DMS153 (cell line): Measurements from ENCODE around the gene CHRNA3.
"Not testable (repeated sequence)": the region's sequence is repeated elsewhere in the genome, so short reads cannot be mapped to it uniquely, and the experiment has no call there.

Experiments used
- DNase-seq: peaks from one replicate; lab custom pipeline; 2025; lab: John Stamatoyannopoulos, UW

The CHRNA3 gene

DNA sequence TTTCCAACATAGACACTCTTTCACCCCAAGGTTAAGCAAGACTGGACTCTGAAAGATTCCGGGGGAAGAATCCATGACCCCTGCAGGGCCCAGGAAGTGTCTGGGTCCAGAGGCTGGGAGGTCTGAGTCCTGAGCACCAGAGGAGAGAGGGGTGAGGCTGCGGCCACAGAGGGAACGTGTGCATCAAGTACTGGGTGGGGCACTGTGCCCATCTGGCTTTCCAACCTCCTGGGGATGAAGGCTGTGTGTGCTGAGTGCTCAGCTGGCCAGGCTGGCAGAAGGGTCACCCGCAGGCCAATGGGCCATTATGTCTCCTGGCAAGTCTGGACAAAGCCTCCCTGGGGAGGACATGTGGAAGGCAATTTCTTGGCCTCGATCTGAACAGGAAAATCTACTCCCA is 3.3 kb downstream of the CHRNA3 start:
- DNase-seq, result no peak

DNA sequence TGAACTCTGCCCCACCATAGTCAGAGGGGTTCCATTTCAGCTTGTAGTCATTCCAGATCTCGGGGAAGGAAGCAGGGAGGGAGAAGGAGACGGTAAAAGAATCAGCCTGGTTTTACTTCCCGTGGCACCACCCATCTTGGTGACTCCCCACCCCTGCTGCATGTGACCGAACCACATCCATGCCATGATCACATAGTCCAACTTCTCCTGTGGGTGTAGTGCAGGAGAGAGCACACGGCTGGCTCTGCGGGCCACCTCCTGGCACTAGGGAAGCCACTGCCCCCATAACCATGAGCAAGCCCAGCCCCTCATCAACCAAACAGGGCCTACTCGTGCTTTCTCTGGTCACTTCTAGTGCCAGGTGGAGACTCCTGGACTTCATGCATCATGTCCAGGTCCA is 3.7 kb downstream of the CHRNA3 start:
- DNase-seq, result no peak

DNA sequence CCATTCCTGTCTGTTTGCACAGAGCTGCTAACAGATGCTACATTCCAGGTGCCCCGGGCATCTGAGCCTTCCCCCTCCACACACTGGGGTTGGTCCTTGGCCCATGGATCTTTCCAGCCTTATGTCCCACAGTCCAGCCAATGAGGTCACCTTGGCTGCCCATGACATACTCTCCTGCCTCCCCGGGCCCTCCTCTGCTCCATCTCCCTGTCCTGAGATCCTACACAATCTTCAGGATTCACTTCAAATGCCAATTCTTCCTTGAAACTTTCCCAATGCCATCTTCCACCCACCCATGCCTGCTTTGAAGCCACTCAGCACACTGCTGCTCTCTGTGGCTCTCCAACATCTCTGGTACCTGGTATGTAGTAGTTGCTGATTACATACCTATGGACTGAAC is 4.3 kb downstream of the CHRNA3 start:
- no peak for DNase-seq

DNA sequence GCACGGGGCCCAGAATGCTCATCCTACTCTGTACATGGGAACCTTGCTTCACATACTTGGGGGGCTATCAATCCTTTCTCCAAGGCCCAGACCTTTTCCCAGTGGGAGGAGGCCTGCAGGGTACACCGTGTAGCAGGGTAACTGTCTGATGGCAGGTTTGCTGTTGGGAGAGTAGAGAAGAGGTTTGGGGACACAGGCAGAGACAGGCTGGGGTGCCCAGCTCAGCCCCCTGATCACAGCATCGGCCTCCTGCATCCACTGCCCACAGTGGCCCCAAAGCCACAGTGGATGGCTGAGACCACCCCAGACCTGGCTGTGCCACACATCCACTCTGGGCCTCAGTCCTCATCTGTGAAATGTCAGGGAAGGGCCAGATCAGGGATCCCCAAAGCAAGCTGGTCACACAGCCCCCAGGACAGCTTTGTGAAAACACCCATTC is 5.6 kb downstream of the CHRNA3 start:
- no peak for DNase-seq

DNA sequence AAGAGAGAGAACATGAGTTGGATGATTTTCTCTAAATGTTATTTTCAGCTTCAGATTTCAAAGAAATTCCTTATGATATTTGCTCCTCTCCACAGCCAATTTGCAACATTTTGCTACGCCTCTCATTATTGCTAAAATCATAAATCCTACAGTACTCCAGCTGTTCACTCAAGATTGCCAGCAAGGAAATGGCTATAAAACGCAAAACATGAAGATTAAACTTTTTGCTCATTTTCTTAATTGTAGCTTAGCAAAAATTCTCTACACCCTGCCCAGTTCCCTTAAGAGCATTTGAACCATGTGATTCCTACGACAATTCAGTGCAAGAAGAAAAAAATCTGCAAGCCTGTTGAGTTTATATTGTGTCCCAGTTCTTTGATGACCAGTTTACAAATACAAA is 6.8 kb downstream of the CHRNA3 start:
- no peak for DNase-seq

DNA sequence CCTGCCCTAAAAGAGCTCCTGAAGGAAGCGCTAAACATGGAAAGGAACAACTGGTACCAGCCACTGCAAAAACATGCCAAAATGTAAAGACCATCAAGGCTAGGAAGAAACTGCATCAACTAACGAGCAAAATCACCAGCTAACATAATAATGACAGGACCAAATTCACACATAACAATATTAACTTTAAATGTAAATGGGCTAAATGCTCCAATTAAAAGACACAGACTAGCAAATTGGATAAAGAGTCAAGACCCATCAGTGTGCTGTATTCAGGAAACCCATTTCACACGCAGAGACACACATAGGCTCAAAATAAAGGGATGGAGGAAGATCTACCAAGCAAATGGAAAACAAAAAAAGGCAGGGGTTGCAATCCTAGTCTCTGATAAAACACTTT is 11.2 kb downstream of the CHRNA3 start:
- not testable (repeated sequence) for DNase-seq

DNA sequence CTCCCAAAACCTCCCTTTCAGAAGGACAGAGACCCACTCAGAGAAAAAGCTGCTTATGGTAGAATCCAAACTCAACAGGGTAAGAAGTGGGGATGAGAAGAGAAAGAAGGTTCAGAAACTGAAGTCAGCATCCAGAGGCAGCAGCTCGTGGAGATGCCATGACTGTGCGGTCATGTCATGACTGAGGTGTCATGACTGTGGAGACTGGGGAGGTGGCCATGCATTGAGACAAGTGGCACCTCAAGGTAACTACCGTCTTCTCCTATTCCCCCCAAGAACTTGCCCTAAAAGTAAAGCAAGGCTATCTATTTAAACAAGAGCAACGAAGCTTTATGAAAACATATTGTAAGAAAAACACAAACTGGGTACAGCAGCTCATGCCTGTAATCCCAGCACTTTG is 15.1 kb downstream of the CHRNA3 start:
- DNase-seq, result no peak

DNA sequence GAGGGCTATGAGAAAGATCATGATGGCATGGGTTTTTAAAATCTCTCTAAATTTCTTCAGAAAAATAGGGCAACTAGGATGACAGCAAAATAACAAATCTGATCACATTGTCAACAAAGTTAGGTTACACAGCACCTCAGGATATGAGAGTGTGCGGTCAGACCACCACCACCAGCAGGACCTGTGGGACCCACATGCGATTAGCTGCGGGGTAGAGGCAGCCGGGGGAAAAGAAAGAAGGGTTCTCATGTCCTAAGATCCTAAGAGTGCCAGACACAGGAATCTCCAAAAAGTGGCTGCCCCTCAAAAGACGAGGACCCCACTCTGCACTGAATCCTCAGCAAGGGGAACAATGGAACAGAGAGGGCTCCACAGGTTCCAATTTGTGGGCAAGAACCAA is 15.6 kb downstream of the CHRNA3 start:
- no peak for DNase-seq

DNA sequence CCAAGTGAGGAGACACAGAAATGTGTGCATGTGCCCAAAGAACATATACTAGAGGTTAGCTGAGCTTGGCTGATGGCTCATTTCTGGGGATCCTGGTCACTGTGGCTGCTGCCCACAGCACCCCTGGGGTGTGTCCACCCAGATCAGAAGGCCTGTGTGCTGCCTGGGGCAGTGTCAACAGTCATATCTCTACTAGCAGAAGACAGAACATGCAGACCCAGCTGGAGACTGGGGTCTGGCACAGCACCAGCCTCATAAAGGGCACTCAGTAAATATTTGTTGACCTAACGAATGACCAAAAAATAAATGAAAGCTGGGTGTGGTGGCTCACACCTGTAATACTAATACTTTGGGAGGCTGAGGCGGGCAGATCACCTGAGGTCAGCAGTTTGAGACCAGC is 16.4 kb downstream of the CHRNA3 start:
- DNase-seq, result no peak

DNA sequence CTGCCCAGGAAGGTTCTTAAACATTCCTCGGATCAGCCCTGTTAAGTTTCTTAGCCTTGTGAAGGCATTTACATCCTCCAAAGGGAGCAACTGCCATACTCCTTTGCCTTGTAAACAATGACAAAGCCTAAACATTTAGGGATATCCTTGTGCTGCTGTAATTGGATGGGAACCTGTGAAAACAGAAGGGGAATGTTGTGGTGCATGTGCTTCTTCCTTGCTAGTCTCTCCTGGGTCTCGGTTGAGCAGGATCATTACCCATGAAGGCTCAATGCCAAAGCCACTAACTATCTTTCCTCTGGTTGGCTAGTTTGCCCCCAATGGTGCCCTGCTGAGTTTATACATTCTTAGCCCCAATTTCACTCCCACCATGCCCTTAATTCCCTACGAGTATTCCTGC is 17.3 kb downstream of the CHRNA3 start:
- DNase-seq, result no peak

DNA sequence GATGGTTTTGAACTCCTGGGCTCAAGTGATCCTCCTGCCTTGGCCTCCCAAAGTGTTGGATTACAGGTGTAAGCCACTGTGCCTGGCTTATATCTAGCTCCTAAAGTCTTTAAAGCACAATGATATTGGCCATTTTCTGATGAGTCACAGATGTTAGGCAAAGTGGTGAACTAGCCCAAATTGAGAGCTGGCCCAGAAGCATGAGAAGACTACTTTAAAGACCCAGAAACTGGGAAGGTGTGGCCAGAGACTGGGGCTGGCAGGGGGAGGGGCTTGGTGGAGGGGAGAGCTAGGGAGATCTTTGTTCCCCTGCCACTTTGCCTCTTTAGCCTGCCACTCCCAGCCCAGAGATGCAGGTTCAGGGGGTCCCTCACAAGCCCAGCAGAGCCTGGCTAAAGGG is 21.6 kb downstream of the CHRNA3 start:
- DNase-seq, result no peak

DNA sequence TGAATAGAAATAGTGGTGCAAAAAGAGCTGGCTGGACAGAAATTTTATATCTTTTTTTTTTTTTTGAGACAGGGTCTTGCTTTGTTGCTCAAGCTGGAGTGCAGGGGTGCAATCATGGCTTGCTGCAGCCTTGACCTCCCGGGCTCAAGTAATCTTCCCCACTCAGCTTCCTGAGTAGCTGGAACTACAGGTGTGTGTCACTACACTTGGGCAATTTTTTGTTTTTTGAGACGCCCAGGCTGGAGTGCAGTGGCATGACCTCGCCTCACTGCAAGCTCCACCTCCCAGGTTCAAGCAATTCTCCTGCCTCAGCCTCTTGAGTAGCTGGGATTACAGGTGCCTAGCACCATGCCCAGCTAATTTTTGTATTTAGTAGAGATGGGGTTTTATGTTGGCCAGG is 22.4 kb downstream of the CHRNA3 start:
- no peak for DNase-seq

DNA sequence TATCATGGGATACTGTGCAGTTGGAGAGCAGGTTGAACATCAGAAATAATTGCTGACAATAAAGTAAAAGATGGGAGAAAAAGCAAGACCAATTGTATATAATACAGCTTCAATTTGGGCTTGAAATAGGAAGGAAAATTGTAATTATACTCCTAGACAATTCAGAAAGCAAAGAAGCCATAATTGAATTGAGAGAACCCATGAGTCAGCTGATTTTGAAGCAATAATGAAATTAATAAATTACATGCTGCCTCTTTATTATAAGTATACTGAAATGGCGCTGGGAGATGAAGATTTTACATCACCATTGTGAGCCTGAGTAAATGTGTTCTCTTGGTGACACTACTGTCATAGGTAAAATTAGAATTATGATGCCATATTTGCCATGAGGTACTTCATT is 23.2 kb downstream of the CHRNA3 start:
- DNase-seq, result no peak

DNA sequence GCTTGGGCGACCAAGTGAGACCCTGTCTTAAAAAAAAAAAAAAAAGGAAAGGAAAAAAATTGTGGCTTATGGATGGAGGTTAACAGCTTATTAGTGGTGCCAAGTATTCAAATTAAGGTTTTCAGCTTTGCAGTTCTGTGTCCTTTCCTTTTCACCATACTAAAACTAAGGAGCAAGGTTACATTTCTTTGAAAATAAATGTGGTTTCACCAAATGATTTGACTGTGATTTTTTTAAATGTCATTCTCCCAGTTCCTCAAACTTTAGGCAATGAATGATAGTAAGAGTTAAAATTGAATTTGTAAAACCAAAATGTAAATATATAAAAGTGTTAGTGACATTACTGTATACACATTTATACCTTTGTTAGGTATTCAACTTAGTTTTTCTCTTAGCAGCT is 45.9 kb downstream of the CHRNA3 start:
- no peak for DNase-seq

DNA sequence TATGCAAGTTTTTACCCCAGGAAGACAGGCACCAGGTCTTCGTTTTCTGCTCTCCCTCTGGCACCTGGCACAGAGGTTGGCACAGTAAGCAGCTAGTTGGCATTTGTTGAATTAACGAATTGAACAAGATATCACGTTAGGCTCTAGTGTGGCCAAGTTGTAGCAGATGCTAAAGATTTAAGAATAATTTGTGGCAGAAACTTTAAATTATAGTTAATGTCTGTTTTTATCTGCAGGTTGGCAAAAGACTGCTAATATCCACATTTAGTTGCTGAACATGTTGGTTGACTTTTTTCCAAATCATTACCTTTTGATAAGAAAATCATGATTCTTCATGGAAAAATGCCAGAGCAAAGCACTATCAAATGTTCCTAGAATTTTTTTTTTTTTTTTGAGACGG is 47.4 kb downstream of the CHRNA3 start:
- DNase-seq, result no peak

DNA sequence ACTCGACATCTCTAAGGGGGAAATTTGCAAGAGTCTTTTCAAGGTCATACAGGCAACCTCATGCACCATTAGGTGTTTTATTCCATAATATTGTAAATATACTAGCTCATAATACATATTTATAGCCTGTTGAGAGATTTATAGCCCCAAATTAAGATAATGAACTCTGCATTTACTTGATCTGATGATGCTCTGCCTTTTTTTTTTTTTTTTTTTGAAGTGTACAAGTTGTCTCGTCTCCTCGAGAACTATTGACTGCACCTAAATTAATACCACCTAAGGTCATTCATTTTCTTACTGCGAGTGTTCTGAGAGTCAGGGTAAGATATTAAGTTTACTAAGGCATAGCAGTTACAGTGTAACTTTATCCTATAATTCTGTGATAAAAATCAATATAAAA is 49.4 kb downstream of the CHRNA3 start:
- no peak for DNase-seq

DNA sequence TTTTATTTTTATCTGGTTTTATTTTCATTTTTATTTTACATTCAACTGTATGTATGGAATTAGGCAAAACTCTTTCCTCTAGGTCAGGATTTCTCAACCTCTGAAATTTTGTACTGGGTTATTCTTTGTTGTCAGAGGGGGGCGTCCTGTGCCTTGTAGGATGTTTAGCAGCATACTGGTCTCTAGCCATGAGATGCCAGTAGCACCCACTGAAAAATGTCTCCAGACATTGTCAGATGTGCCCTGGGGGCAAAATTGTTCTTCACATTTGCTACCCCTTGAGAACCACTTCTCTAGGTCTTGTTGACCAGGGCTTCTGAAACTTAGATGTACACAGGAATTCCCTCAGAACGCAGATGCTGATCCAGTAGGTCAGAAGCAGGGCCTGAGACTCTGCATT is 50.1 kb downstream of the CHRNA3 start:
- no peak for DNase-seq

DNA sequence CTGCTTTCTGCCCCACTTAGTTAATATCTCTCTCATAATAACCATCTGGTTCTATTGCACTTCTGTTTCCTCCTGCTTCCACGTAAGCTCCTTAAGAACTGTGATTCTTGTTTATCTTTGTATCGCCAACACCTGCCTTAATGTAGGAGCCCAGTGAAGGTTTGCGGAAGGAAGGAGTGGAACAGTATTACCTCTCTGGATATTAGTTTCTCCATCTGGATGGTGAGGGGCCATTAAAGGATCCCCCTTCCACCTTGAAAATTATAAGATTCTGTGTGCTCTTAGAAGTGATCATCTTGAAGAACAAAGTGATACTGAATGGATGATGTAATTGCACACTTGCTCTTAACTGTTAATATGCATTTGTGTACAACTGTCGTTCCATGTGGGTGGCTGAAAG is 53.3 kb downstream of the CHRNA3 start:
- DNase-seq, result no peak

DNA sequence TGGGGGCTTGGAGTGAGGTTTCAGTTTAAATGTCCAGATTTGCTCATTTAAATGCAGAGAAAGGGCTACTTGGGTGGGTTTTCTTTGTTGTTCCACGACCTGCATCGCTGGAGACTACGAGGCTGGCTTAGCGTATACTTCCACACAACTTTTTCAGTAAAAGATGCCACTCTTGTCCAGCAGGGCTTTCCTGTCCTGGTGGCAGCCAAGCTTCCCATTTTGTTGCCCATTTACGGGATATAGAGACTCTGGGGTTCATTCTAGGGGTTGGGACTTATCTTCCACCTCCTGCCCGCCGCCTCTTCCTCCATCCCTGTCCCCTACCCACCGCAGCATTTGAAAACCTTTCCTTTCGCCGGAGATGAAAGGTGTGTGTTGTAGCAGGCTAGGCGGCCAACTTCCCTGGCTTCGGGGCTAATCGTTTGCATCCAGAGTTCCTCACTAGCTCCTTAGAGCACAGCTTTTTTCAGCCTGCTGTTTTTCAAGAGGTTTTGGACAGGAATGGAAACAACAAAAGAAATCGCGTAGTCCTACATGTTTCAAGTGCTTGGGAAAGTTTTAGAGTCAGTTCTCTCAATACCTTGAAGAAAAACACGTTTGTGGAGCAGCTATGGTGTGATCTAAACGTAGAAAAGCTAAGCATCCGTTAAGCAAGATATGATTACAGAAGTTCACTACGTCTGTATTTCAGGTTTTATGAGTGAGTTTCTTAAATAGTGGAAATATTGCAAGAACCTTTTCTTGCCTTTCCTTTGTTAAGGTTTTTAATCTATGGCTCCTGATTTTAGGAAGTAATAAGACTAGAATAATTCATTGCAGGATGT is 54.6 kb downstream of the CHRNA3 start:
- no peak for DNase-seq

DNA sequence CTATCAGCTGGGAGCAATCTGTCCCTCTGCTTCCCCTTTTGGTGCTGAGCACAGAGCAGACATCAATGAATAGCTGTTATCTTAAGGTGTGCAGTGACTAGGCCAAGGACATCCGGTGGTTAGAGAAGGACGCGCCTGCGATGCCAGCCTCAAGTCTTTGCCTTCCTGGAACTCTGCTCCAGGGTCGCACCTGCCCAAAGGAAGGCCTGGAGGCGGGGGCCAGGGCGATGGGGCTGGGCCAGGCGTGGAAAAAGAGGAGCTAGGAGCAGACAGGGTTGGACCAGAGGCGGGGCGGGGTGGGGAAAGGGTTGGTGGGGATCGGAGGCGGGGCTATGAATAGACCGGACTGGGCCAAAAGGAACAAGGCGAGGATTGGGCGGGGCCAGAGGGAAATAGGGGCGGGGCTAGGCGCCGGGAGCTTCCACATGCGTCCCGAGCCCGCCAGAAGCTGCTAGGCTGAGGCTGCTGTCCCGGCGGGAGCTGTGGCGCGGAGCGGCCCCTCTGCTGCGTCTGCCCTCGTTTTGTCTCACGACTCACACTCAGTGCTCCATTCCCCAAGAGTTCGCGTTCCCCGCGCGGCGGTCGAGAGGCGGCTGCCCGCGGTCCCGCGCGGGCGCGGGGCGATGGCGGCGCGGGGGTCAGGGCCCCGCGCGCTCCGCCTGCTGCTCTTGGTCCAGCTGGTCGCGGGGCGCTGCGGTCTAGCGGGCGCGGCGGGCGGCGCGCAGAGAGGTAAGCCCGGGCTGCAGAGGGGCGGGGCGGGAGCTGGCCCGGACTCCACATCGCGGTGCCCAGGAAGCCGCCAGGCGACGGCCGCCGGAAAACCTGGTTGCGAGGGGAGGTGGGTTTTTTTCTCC is 55.5 kb downstream of the CHRNA3 start, which contains the start of gene CHRNA5:
Gene CHRNA5 (plus strand): TSS at position 424 of the 854 bp plus-strand sequence. CDS start 200 bp downstream, at position 624.
- peak; percentile 60 for DNase-seq

DNA sequence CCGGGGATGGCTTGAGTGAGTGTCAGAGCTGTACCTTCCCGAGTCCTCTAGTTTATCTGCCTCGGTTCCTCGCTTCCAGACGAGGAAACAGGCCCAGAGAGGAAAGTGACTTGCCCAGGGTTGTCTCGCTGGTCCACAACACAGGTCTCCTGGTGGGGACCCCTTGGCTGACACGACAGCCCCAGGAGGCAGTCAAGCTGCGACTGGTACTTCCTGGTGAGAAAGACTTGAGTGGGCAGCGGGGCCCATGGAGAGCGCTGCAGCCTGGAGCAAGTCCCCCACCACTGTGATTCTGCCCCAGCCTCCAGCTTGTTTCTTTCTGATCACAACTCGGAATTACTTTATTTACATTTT is 56.1 kb downstream of the CHRNA3 start:
- DNase-seq, result no peak

DNA sequence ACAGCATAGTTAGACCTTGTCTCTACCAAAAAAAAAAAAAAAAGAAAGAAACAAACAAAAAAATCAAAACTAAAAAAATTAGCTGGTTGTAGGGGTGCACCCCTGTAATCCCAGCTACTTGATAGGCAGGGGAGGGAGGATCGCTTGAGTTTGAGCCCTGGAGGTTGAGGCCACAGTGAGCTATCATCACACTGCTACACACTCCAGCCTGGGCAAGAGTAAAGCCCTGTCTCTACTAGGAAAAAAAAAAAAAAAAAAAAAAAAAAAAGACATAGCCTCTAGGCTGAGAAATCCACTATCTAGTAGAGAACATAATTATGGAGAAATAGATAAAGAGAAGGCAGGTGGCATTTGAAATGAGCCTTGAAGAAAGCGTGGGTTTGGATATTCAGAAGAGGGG is 57.7 kb downstream of the CHRNA3 start:
- no peak for DNase-seq

DNA sequence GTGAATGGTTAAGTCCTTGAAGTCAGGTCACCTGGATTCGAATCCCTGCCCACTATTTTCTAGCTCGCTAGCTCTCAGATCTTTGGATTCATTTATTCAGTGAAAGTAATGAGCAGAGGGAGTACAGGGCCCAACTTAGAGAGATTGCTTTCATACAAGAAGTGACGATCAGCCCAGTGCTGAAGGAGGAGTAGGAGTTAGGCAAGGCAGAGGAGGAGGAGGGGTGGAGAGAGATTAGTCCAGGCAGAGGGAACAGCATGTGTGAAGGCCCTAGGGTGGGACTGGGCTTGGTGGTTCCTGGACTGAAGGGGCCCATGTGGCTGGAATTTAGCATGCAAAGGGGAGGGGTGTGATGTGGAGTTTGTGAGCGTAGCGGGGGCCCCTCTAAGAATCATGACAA is 59.3 kb downstream of the CHRNA3 start:
- DNase-seq, result no peak
